H9 (cell line): ENCODE measurements around the gene ABHD13. TPM values are rescaled to one million over a fixed set of nuclear protein-coding genes. Genes with fewer than 3 reads are reported as not detected.

Experiments
- DNase-seq: peaks from one replicate; pipeline ENCODE4 v3.0.0-alpha.2; 2017
- H2AFZ ChIP-seq: one replicate; pipeline ENCODE4 v1.6.1; 2013; ENCODE audit warnings: mild to moderate bottlenecking, low read length, control low read depth, moderate library complexity
- H2AK5ac ChIP-seq: 2 replicates; pipeline ENCODE4 v1.6.1; 2013; ENCODE audit warnings: low read length, control low read depth, mixed read lengths; ENCODE audit not compliant: insufficient read length
- H2BK120ac ChIP-seq: one replicate; pipeline ENCODE4 v1.6.1; 2013; ENCODE audit warnings: low read depth, mild to moderate bottlenecking, low read length, control low read depth, inconsistent platforms; ENCODE audit not compliant: poor library complexity, severe bottlenecking
- H2BK12ac ChIP-seq: 2 replicates; pipeline ENCODE4 v1.6.1; 2013; ENCODE audit warnings: low read length, control low read depth, mixed read lengths, low read depth; ENCODE audit not compliant: insufficient read length
- H2BK15ac ChIP-seq: 2 replicates; pipeline ENCODE4 v1.6.1; 2013; ENCODE audit warnings: low read depth, low read length, control low read depth
- H2BK20ac ChIP-seq: one replicate; pipeline ENCODE4 v1.6.1; 2013; ENCODE audit warnings: low read depth, mild to moderate bottlenecking, low read length, control low read depth, inconsistent platforms; ENCODE audit not compliant: poor library complexity, severe bottlenecking
- H2BK5ac ChIP-seq: 2 replicates; pipeline ENCODE4 v1.6.1; 2013; ENCODE audit warnings: low read length, control low read depth, mixed read lengths; ENCODE audit not compliant: insufficient read length
- H3K14ac ChIP-seq: 2 replicates; pipeline ENCODE4 v1.6.1; 2013; ENCODE audit warnings: low read length, control low read depth; ENCODE audit not compliant: insufficient read depth
- H3K18ac ChIP-seq: 2 replicates; pipeline ENCODE4 v1.6.1; 2013; ENCODE audit warnings: low read depth, mild to moderate bottlenecking, mixed read lengths, low read length, control low read depth; ENCODE audit not compliant: insufficient read length
- H3K23ac ChIP-seq: 2 replicates; pipeline ENCODE4 v1.6.1; 2013; ENCODE audit warnings: low read length, control low read depth, mixed read lengths, low read depth; ENCODE audit not compliant: insufficient read length
- H3K23me2 ChIP-seq: 2 replicates; pipeline ENCODE4 v1.6.1; 2013; ENCODE audit warnings: low read depth, mild to moderate bottlenecking, mixed read lengths, low read length, control low read depth; ENCODE audit not compliant: insufficient read length, poor library complexity, severe bottlenecking
- H3K27ac ChIP-seq: 2 replicates; pipeline ENCODE4 v1.5.1; 2013; ENCODE audit warnings: low read length, control low read depth, mixed read lengths, low read depth; ENCODE audit not compliant: insufficient read length
- H3K27me3 ChIP-seq: 2 replicates; pipeline ENCODE4 v1.6.1; 2013; ENCODE audit warnings: low read length, control low read depth, inconsistent platforms; ENCODE audit not compliant: insufficient read depth
- H3K4ac ChIP-seq: 2 replicates; pipeline ENCODE4 v1.6.1; 2013; ENCODE audit warnings: low read depth, mild to moderate bottlenecking, control low read depth, inconsistent platforms, low read length, moderate library complexity
- H3K4me1 ChIP-seq: 2 replicates; pipeline ENCODE4 v1.6.1; 2013; ENCODE audit warnings: low read length, control low read depth, inconsistent platforms; ENCODE audit not compliant: insufficient read depth
- H3K4me2 ChIP-seq: 2 replicates; pipeline ENCODE4 v1.6.1; 2013; ENCODE audit warnings: low read length, control low read depth, mixed read lengths; ENCODE audit not compliant: insufficient read length, insufficient read depth
- H3K56ac ChIP-seq: 2 replicates; pipeline ENCODE4 v1.6.1; 2013; ENCODE audit warnings: low read depth, mild to moderate bottlenecking, mixed read lengths, low read length, control low read depth; ENCODE audit not compliant: insufficient read length
- H3K79me1 ChIP-seq: 2 replicates; pipeline ENCODE4 v1.6.1; 2013; ENCODE audit warnings: low read depth, mild to moderate bottlenecking, moderate library complexity, low read length, control low read depth, inconsistent platforms; ENCODE audit not compliant: insufficient read depth, poor library complexity, severe bottlenecking
- H3K79me2 ChIP-seq: 2 replicates; pipeline ENCODE4 v1.6.1; 2013; ENCODE audit warnings: low read length, control low read depth, inconsistent platforms; ENCODE audit not compliant: insufficient read depth
- H3K9ac ChIP-seq: 2 replicates; pipeline ENCODE4 v1.6.1; 2013; ENCODE audit warnings: low read length, control low read depth, mixed read lengths; ENCODE audit not compliant: insufficient read length; ENCODE audit errors: extremely low read depth
- H3K9me3 ChIP-seq: one replicate; pipeline ENCODE4 v1.6.1; 2013; ENCODE audit warnings: low read depth, low read length, inconsistent platforms; ENCODE audit not compliant: control insufficient read depth
- H3T11ph ChIP-seq: one replicate; pipeline ENCODE4 v1.6.1; 2013; ENCODE audit warnings: mild to moderate bottlenecking, low read length, control low read depth, inconsistent platforms
- H4K20me1 ChIP-seq: one replicate; pipeline ENCODE4 v1.6.1; 2013; ENCODE audit not compliant: control insufficient read depth, insufficient read length, insufficient read depth
- H4K5ac ChIP-seq: 2 replicates; pipeline ENCODE4 v1.6.1; 2013; ENCODE audit warnings: low read depth, mild to moderate bottlenecking, mixed read lengths, low read length, control low read depth; ENCODE audit not compliant: insufficient read length
- H4K8ac ChIP-seq: replicated peaks from 2 replicates; pipeline ENCODE4 v1.6.1; 2013; ENCODE audit warnings: low read length, control low read depth, mixed read lengths, low read depth; ENCODE audit not compliant: insufficient read length
- H4K91ac ChIP-seq: 2 replicates; pipeline ENCODE4 v1.6.1; 2013; ENCODE audit warnings: low read depth, mild to moderate bottlenecking, moderate library complexity, mixed read lengths, low read length, control low read depth; ENCODE audit not compliant: insufficient read length
- H3K27ac Mint-ChIP-seq, 3 experiments: 2 replicates in 2 of 3; 3 replicates in 1 of 3; pipeline ENCODE4 v1.8.0; 2020 to 2021; ENCODE audit warnings: mixed read lengths in 3 of 3, mild to moderate bottlenecking in 1 of 3, moderate library complexity in 1 of 3
- H3K27me3 Mint-ChIP-seq: 2 replicates; pipeline ENCODE4 v1.8.0; 2021; ENCODE audit warnings: low read depth, mild to moderate bottlenecking, moderate library complexity, mixed read lengths
- H3K36me3 Mint-ChIP-seq, 3 experiments: 2 replicates in 2 of 3; 3 replicates in 1 of 3; pipeline ENCODE4 v1.8.0; 2020 to 2021; ENCODE audit warnings: low read depth in 3 of 3, mixed read lengths in 3 of 3; ENCODE audit not compliant: insufficient read depth in 1 of 3
- H3K4me1 Mint-ChIP-seq, 2 experiments: 2 replicates each; pipeline ENCODE4 v1.8.0; 2020; ENCODE audit warnings: mixed read lengths in 2 of 2
- H3K4me3 Mint-ChIP-seq, 2 experiments: 2 replicates in 1 of 2; 3 replicates in 1 of 2; pipeline ENCODE4 v1.8.0; 2020 to 2021; ENCODE audit warnings: mild to moderate bottlenecking in 2 of 2, mixed read lengths in 2 of 2, moderate library complexity in 1 of 2
- H3K9me3 Mint-ChIP-seq, 2 experiments: 2 replicates in 1 of 2; 3 replicates in 1 of 2; pipeline ENCODE4 v1.8.0; 2020; ENCODE audit warnings: mild to moderate bottlenecking in 2 of 2, mixed read lengths in 2 of 2, moderate library complexity in 1 of 2
- CTCF ChIP-seq: fragments of 200-600 bp; sonication (generic); conservative IDR thresholded peaks from 3 replicates; pipeline ENCODE4 v1.8.0; 2021; ENCODE audit warnings: antibody characterized with exemption, mild to moderate bottlenecking
- WGBS: extraction: QIAGEN DNeasy Blood & Tissue Kit; methylation state at CpG from one replicate; pipeline ENCODE4 v1.1.7; 2013; ENCODE audit warnings: missing lambda C conversion rate, low lambda C conversion rate, mixed read lengths; ENCODE audit not compliant: insufficient read length; ENCODE audit errors: extremely low coverage; 5-methylcytosine and 5-hydroxymethylcytosine counted together
- total RNA-seq: library from RNA; stranded (reverse); gene quantifications from 2 replicates; pipeline ENCODE4 v1.2.1, GENCODE V29; 2021

The ABHD13 gene
- total RNA-seq, 1 experiment from 2014 or later, result 6.2 TPM

GRCh38 chr13:108188260-108188659, 29.9 kb upstream of the ABHD13 start:
- H3K23me2 ChIP-seq, result no peaks in the 10 kb centered on the region
- H2BK5ac ChIP-seq, result no peak overlapping the region
- no peaks in the 10 kb centered on the region; a peak in 1 of 7 replicates for H3K36me3 Mint-ChIP-seq
- H4K5ac ChIP-seq, result no peak overlapping the region
- no peak overlapping the region for H2BK120ac ChIP-seq
- H3K79me2 ChIP-seq, result no peaks in the 10 kb centered on the region; the same call in 1 of the 2 replicates
- H2AK5ac ChIP-seq, result no peak overlapping the region
- no peak for DNase-seq
- H3K14ac ChIP-seq, result no peak overlapping the region
- no peak overlapping the region for H3K18ac ChIP-seq
- H3T11ph ChIP-seq, result no peak overlapping the region
- no peak overlapping the region for H4K91ac ChIP-seq
- no peaks in the 10 kb centered on the region for H3K79me1 ChIP-seq
- no peak overlapping the region for H3K4ac ChIP-seq
- H4K20me1 ChIP-seq, result no peaks in the 10 kb centered on the region
- no peak overlapping the region for H3K27ac Mint-ChIP-seq
- peaks cover 2% of the 10 kb centered on the region in 2 experiments; a peak in 2 of 5 replicates for H3K9me3 Mint-ChIP-seq
- no peak overlapping the region for H3K23ac ChIP-seq
- H2BK15ac ChIP-seq, result no peak overlapping the region
- H4K8ac ChIP-seq, result no peak overlapping the region
- H3K27me3 Mint-ChIP-seq, result no peaks in the 10 kb centered on the region
- H3K27ac ChIP-seq, result no peak overlapping the region
- H3K4me1 Mint-ChIP-seq, result no peaks in the 10 kb centered on the region
- no peak overlapping the region for H2BK12ac ChIP-seq
- H3K4me1 ChIP-seq, result no peaks in the 10 kb centered on the region
- no peak for TF ChIP-seq CTCF
- H2AFZ ChIP-seq, result no peak overlapping the region
- no peaks in the 10 kb centered on the region for H3K9me3 ChIP-seq
- H3K9ac ChIP-seq, result no peak overlapping the region
- H3K4me3 Mint-ChIP-seq, result no peak overlapping the region
- H3K56ac ChIP-seq, result no peak overlapping the region
- no CpG with 5 or more reads among the region's 2 CpGs for WGBS
- no peaks in the 10 kb centered on the region for H3K27me3 ChIP-seq
- H2BK20ac ChIP-seq, result no peak overlapping the region
- no peak overlapping the region for H3K4me2 ChIP-seq
